ENCODE measurements around the gene SLC5A1.

The SLC5A1 gene

DNA sequence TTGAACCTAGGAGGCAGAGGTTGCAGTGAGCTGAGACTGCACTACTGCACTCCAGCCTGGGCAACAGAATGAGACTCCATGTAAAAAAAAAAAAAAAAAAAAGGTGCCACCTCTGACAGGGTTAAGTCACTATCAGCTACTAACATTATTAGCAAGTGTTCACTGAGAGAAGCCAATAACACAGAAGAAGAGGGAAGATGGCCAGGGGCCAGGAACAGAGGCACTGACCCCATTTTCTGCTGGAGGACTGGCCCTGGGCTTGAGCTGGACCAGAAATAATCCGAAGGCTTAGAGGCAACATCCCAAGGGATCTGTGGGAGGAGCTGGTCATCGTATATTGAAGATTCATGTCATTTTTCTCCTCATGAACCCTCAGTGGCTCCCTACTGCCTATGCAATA is 5.0 kb downstream of the SLC5A1 start:
- no peak for DNase-seq (ENCODE audit: extremely low read depth, low read depth)
- TF ChIP-seq, protein P1, sequence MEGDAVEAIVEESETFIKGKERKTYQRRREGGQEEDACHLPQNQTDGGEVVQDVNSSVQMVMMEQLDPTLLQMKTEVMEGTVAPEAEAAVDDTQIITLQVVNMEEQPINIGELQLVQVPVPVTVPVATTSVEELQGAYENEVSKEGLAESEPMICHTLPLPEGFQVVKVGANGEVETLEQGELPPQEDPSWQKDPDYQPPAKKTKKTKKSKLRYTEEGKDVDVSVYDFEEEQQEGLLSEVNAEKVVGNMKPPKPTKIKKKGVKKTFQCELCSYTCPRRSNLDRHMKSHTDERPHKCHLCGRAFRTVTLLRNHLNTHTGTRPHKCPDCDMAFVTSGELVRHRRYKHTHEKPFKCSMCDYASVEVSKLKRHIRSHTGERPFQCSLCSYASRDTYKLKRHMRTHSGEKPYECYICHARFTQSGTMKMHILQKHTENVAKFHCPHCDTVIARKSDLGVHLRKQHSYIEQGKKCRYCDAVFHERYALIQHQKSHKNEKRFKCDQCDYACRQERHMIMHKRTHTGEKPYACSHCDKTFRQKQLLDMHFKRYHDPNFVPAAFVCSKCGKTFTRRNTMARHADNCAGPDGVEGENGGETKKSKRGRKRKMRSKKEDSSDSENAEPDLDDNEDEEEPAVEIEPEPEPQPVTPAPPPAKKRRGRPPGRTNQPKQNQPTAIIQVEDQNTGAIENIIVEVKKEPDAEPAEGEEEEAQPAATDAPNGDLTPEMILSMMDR (IDR thresholded peaks at IDR 0.05; ENCODE audit: low read depth, low read length) = no peak

DNA sequence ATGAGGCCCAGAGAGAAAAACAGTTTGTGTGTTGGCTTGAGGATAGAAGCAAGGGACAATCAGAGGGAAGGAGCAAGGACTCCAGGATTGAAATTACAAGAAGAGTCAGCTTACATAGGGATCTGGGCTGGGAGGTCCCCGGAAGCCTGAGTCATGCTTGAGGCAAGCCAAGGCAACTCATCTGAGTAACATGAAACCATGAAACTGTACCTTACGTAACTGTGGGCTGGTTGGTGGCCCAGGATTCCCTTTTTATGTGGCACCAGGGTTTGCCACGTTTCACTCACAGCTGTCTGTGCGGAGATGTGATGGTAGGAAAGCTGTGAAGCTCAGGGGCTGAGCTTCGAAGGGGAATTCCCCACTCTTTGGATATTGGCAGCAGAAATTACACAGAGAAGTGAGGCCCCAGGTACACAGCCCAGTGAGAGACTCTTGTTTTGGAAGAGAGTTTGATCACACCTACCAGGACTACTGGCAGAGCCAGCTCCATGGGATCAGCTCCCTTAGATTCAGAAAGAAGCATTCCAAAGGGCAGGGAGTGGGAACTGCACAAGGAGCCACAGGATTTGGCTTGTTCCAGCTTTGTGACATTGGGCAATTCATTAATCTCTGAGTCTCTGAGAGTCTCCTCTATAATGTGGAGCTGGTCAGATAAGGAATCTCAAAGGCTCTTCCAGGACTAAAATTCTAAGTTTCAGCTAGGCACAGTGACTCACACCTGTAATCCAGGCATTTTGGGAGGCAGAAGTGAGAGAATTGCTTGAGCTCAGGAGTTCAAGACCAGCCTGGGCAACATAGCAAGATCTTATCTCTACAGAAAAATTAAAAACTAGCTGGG is 7.8 kb downstream of the SLC5A1 start:
- TF ChIP-seq, protein P1 (IDR thresholded peaks at IDR 0.05; ENCODE audit: low read depth, low read length) = no peak
- DNase-seq (ENCODE audit: extremely low read depth, low read depth) = peak; percentile 67

DNA sequence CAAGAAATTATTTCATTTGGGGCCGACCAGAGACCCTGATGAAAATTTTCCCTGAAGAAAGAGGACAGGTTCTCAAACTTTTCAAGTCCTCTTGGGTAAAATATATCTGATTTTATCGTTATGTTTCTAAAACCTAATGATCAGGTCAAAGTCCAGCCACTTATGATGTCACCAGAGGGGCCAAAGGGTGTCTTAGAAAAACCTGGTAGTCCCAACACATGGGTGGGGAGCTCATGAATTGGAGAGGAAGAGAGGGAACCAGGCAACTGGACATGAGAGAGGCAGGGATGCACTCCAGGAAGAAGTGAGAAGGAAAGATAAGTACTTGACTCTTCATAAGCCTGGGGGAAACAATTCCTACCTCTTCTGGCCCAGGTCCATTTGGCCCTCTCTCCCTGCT is 9.2 kb downstream of the SLC5A1 start:
- TF ChIP-seq, protein P1 (IDR thresholded peaks at IDR 0.05; ENCODE audit: low read depth, low read length) = no peak
- DNase-seq (ENCODE audit: extremely low read depth, low read depth) = no peak

DNA sequence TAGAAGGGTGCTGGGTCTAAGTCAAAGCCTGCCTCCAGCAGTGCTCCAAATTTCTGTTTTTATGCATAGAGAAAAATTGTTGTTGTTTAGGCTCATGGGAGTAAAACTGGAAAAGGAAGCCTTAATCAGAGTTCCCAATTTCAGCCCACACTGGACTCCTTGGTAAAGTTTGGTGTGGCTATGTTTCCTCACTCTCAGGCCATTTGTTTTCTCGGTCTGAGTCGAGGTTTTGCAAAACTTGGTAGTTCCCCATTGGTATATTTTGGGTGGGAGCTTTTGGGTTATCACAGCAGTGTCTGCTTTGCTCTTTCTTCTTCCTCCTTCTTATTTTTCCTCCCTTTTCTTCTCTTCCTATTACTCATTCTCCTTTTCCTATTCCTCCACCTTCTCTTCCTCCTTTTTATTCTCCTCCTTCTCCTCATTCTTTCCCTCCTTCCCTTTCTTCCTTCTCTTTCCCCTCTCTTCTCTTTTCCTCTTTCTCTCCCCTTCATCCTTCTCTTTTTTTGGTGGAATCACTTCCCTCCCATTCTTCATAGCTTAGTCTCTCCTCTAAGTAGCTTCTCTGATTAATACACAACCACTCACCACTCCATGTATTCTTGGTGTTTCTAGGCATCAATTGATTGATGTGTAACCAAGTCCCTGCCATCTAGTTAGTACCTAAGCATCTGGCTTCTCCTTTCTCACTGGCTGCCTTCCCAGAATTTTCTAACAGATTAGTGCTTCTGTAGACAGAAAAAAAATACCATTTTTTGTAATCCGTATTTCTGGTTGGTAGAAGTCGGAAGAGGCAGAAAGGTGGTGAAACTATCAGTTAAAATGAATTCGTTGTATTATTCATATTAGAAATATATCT is 10.1 kb downstream of the SLC5A1 start:
- DNase-seq (ENCODE audit: extremely low read depth, low read depth) = no peak
- TF ChIP-seq, protein P1 (IDR thresholded peaks at IDR 0.05; ENCODE audit: low read depth, low read length) = no peak

DNA sequence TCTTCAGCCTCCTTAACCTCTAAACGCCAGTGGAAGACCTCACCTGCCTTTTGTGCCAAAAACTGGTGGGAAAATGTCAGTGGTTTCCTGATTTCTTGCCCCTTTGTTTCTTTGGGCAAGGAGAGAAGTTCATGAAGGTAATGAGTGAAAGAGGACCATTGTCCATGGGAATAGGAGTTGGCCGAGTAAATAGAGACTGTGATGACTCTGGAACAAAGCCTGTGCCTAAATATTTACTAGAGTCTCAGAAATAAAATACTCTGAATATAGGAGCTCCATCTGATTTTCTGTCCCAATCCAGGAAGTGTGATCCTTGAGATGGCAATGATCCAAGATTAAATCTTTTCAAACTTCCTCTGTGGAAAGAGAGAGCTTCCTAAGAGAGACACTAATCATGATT is 12.0 kb downstream of the SLC5A1 start:
- no peak for DNase-seq (ENCODE audit: extremely low read depth, low read depth)
- TF ChIP-seq, protein P1 (IDR thresholded peaks at IDR 0.05; ENCODE audit: low read depth, low read length) = no peak

DNA sequence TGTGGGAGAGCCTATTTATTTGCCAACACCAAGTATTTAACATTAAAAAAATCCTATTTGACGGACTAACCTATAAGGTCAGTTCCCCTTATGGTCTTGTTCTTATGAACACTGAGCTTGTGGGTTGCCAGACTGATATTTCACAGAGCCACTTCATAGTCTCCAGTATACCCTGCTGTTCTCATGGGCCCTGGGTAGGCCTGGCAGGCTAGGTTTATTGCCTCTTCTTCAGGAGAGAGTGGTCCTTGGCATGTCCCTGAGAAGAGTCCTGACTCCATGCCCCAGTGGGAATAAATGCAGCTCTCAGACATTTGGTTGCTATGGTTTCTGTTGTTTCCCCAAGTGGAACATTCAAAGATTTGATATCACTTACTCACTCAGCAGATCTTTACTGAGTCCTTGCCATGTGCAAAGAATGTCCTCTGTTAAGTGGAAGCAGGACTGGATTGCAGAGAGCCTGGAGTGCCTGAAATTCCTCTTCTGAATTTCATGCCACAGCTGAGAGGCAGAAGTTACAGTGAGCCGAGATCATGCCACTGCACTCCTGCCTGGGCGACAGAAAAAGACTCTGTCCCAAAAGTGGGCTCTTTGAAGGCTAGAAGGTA is 15.7 kb downstream of the SLC5A1 start:
- TF ChIP-seq, protein P1 (IDR thresholded peaks at IDR 0.05; ENCODE audit: low read depth, low read length) = no peak
- no peak for DNase-seq (ENCODE audit: extremely low read depth, low read depth)
